ENCODE data around the gene FERMT2. TPM values are rescaled to one million over a fixed set of nuclear protein-coding genes. Genes with fewer than 3 reads are reported as not detected.

FERMT2 gene
- polyA plus RNA-seq, 2 of the 4 experiments (the other 2 are of a cell fraction) = 42.9 to 102 TPM

DNA sequence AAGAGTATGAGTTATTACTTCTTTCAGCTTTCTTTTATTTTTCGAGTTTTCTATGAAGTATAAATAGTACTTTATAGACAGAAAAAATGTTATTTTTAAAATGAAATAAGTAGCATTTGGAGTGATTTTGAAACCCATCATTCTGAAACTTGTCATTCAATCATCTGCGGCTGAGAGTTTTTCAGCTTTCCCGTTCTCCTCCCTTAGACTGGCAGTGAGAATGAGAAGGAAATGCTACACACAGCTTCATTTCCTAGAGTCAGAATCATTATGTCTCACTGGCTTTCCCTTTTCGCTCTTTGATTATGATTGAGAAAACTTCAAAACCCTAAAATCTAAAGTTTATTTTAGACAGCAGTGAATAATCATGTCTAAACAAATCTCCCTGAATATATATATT lies 125.8 kb downstream of the FERMT2 start:
- FAIRE-seq = no peak
- H3K27ac ChIP-seq = no peak overlapping the region
- H3K4me3 ChIP-seq = no peak overlapping the region
- WGBS (ENCODE audit: missing lambda C conversion rate) = 71% methylated on average over 4 of the region's 4 CpGs
- ChIA-PET POLR2A (interaction anchor here (0.7 kb wide), 1 partner anchor 126 kb away, joined by 3 read pairs; the partner anchor contains the start of gene FERMT2), CTCF (interaction anchor here (0.6 to 7.4 kb wide), 10 partner anchors 10 to 231 kb away, joined by 3 to 53 read pairs (median 4); no protein-coding TSS in a partner anchor)
- TF ChIP-seq, protein P1, sequence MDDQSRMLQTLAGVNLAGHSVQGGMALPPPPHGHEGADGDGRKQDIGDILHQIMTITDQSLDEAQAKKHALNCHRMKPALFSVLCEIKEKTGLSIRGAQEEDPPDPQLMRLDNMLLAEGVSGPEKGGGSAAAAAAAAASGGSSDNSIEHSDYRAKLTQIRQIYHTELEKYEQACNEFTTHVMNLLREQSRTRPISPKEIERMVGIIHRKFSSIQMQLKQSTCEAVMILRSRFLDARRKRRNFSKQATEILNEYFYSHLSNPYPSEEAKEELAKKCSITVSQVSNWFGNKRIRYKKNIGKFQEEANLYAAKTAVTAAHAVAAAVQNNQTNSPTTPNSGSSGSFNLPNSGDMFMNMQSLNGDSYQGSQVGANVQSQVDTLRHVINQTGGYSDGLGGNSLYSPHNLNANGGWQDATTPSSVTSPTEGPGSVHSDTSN (IDR thresholded peaks at IDR 0.05) = no peak
- TF ChIP-seq NR3C1 (IDR thresholded peaks at IDR 0.05) = no peak
- TF ChIP-seq RNF2 (IDR thresholded peaks at IDR 0.05; ENCODE audit: borderline replicate concordance, low read depth) = no peak
- TF ChIP-seq, protein P2, sequence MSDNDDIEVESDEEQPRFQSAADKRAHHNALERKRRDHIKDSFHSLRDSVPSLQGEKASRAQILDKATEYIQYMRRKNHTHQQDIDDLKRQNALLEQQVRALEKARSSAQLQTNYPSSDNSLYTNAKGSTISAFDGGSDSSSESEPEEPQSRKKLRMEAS (IDR thresholded peaks at IDR 0.05) = no peak
- TF ChIP-seq, protein P3, sequence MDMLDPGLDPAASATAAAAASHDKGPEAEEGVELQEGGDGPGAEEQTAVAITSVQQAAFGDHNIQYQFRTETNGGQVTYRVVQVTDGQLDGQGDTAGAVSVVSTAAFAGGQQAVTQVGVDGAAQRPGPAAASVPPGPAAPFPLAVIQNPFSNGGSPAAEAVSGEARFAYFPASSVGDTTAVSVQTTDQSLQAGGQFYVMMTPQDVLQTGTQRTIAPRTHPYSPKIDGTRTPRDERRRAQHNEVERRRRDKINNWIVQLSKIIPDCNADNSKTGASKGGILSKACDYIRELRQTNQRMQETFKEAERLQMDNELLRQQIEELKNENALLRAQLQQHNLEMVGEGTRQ (IDR thresholded peaks at IDR 0.05) = no peak
- TF ChIP-seq, protein P4, sequence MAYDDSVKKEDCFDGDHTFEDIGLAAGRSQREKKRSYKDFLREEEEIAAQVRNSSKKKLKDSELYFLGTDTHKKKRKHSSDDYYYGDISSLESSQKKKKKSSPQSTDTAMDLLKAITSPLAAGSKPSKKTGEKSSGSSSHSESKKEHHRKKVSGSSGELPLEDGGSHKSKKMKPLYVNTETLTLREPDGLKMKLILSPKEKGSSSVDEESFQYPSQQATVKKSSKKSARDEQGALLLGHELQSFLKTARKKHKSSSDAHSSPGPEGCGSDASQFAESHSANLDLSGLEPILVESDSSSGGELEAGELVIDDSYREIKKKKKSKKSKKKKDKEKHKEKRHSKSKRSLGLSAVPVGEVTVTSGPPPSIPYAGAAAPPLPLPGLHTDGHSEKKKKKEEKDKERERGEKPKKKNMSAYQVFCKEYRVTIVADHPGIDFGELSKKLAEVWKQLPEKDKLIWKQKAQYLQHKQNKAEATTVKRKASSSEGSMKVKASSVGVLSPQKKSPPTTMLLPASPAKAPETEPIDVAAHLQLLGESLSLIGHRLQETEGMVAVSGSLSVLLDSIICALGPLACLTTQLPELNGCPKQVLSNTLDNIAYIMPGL (CRISPR knock-in tag; IDR thresholded peaks at IDR 0.05; ENCODE audit: borderline replicate concordance) = no peak
- TF ChIP-seq CEBPB (IDR thresholded peaks at IDR 0.05) = no peak
- no peak for TF ChIP-seq ZSCAN20 (CRISPR knock-in tag; IDR thresholded peaks at IDR 0.05)
- TF ChIP-seq, protein P5, sequence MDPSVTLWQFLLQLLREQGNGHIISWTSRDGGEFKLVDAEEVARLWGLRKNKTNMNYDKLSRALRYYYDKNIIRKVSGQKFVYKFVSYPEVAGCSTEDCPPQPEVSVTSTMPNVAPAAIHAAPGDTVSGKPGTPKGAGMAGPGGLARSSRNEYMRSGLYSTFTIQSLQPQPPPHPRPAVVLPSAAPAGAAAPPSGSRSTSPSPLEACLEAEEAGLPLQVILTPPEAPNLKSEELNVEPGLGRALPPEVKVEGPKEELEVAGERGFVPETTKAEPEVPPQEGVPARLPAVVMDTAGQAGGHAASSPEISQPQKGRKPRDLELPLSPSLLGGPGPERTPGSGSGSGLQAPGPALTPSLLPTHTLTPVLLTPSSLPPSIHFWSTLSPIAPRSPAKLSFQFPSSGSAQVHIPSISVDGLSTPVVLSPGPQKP (IDR thresholded peaks at IDR 0.05; ENCODE audit: low read depth, low read length) = no peak
- no peak for TF ChIP-seq SREBF2 (IDR thresholded peaks at IDR 0.05)
- no peak for TF ChIP-seq EP300 (IDR thresholded peaks at IDR 0.05)
- no peak for TF ChIP-seq EHMT2 (IDR thresholded peaks at IDR 0.05; ENCODE audit: low read depth)
- no peak for TF ChIP-seq JUN (IDR thresholded peaks at IDR 0.05)
- TF ChIP-seq CHD2 (IDR thresholded peaks at IDR 0.05; ENCODE audit: low read length, partially characterized antibody) = no peak
- TF ChIP-seq, protein P6, sequence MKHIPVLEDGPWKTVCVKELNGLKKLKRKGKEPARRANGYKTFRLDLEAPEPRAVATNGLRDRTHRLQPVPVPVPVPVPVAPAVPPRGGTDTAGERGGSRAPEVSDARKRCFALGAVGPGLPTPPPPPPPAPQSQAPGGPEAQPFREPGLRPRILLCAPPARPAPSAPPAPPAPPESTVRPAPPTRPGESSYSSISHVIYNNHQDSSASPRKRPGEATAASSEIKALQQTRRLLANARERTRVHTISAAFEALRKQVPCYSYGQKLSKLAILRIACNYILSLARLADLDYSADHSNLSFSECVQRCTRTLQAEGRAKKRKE (CRISPR knock-in tag; IDR thresholded peaks at IDR 0.05; ENCODE audit: low read depth) = no peak
- no peak for TF ChIP-seq FOSL2 (IDR thresholded peaks at IDR 0.05)
- TF ChIP-seq FOSL2 (CRISPR knock-in tag; IDR thresholded peaks at IDR 0.05) = no peak
- TF ChIP-seq, protein P7, sequence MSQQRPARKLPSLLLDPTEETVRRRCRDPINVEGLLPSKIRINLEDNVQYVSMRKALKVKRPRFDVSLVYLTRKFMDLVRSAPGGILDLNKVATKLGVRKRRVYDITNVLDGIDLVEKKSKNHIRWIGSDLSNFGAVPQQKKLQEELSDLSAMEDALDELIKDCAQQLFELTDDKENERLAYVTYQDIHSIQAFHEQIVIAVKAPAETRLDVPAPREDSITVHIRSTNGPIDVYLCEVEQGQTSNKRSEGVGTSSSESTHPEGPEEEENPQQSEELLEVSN (IDR thresholded peaks at IDR 0.05; ENCODE audit: borderline replicate concordance, low read depth) = no peak
- no peak overlapping the region for H3K4me2 ChIP-seq
- no peak for ATAC-seq
- peaks cover 21% of the 10 kb centered on the region; the same call in 2 of the 3 replicates for H3K4me1 ChIP-seq
- H3K9me3 ChIP-seq = no peaks in the 10 kb centered on the region
- DNase-seq (ENCODE audit: low read depth in 1 of 2, low spot score in 1 of 2) = no peak

DNA sequence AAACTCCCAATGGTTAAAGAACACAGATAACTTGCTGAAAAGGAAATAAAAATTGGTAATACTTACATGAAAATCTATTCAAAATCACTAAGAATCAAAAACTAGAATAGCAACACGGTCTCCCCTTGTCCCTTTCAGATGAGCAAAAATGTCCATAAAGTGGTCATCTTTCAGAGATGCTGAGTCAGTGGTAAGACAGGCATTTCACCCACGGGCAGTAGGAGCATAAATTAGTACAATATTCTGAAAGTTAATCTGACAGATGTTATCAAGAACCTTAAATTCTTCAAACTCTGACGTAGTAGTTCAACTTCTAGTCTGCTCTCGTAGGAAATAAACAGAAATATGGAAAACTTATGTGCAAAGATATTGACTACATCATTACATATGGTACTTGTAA lies 126.4 kb downstream of the FERMT2 start:
- WGBS (ENCODE audit: missing lambda C conversion rate) = 53% methylated on average over 4 of the region's 4 CpGs
- no peak for FAIRE-seq
- POLR2A ChIA-PET = interaction anchor here (0.7 kb wide), 1 partner anchor 127 kb away, joined by 3 read pairs; the partner anchor contains the start of gene FERMT2

More for the DNA sequence above, 126.4 kb downstream of the FERMT2 start:
- TF ChIP-seq, protein P6 (CRISPR knock-in tag; IDR thresholded peaks at IDR 0.05; ENCODE audit: low read depth) = no peak
- peak; percentile 57 for TF ChIP-seq MAFK (IDR thresholded peaks at IDR 0.05; ENCODE audit: partially characterized antibody)
- ATAC-seq (peak in 1 of 2 experiments; percentile 47; a peak in 1 of 6 replicates), DNase-seq (ENCODE audit: low read depth in 1 of 2, low spot score in 1 of 2) (no peak)
- Histone ChIP-seq H3K9me3 (no peaks in the 10 kb centered on the region), H3K4me1 (peaks cover 21% of the 10 kb centered on the region; the same call in 2 of the 3 replicates), H3K4me2 (peak overlapping the region; percentile 66), H3K27ac (no peak overlapping the region; a peak in 1 of 6 replicates), H3K4me3 (no peak overlapping the region)
- CTCF ChIA-PET = interaction anchor here (0.7 to 7.4 kb wide), 10 partner anchors 10 to 235 kb away, joined by 3 to 53 read pairs (median 4); no protein-coding TSS in a partner anchor
